IPS-15b (cell line): ENCODE data around the gene WDR27.

Experiments
- H3K27me3 ChIP-seq: one replicate; pipeline ENCODE4 v1.6.1; 2013; ENCODE audit warnings: low read length; ENCODE audit not compliant: control insufficient read depth, insufficient read depth
- H3K36me3 ChIP-seq: one replicate; pipeline ENCODE4 v1.6.1; 2013; ENCODE audit warnings: low read length; ENCODE audit not compliant: control insufficient read depth, insufficient read depth
- H3K4me1 ChIP-seq: one replicate; pipeline ENCODE4 v1.6.1; 2013; ENCODE audit warnings: mild to moderate bottlenecking, low read length; ENCODE audit not compliant: control insufficient read depth, insufficient read depth
- H3K4me3 ChIP-seq: one replicate; pipeline ENCODE4 v1.5.1; 2013; ENCODE audit warnings: low read depth, low read length
- H3K9ac ChIP-seq: one replicate; pipeline ENCODE4 v1.6.1; 2013; ENCODE audit warnings: low read depth, mild to moderate bottlenecking, low read length
- H3K9me3 ChIP-seq: one replicate; pipeline ENCODE4 v1.6.1; 2013; ENCODE audit warnings: mild to moderate bottlenecking, low read length; ENCODE audit not compliant: control insufficient read depth, insufficient read depth

WDR27 gene

GRCh38 chr6:169416249-169416648 lies 285.6 kb downstream of the WDR27 start:
- H3K4me3 ChIP-seq: no peak overlapping the region
- no peaks in the 10 kb centered on the region for H3K4me1 ChIP-seq
- no peaks in the 10 kb centered on the region for H3K27me3 ChIP-seq
- H3K36me3 ChIP-seq: no peaks in the 10 kb centered on the region
- peaks cover 4% of the 10 kb centered on the region for H3K9me3 ChIP-seq
- no peak overlapping the region for H3K9ac ChIP-seq

- Histone ChIP-seq H3K9me3 (peaks cover 4% of the 10 kb centered on the region), H3K4me1 (no peaks in the 10 kb centered on the region), H3K27me3 (no peaks in the 10 kb centered on the region), H3K4me3 (no peak overlapping the region), H3K9ac (no peak overlapping the region), H3K36me3 (no peaks in the 10 kb centered on the region)
These were observed 286.6 kb downstream of the WDR27 start for GRCh38 chr6:169415179-169415578.

GRCh38 chr6:169411722-169412121 lies 290.1 kb downstream of the WDR27 start:
- H3K4me1 ChIP-seq: no peaks in the 10 kb centered on the region
- no peak overlapping the region for H3K4me3 ChIP-seq
- peaks cover 12% of the 10 kb centered on the region for H3K9me3 ChIP-seq
- no peaks in the 10 kb centered on the region for H3K27me3 ChIP-seq
- H3K36me3 ChIP-seq: no peaks in the 10 kb centered on the region
- no peak overlapping the region for H3K9ac ChIP-seq

- Histone ChIP-seq H3K27me3 (no peaks in the 10 kb centered on the region), H3K4me1 (no peaks in the 10 kb centered on the region), H3K9me3 (peaks cover 12% of the 10 kb centered on the region), H3K36me3 (no peaks in the 10 kb centered on the region), H3K9ac (no peak overlapping the region), H3K4me3 (no peak overlapping the region)
These were observed 290.5 kb downstream of the WDR27 start for GRCh38 chr6:169411296-169411695.

GRCh38 chr6:169409742-169410312 lies 292.0 kb downstream of the WDR27 start:
- H3K9me3 ChIP-seq: peaks cover 9% of the 10 kb centered on the region
- H3K4me3 ChIP-seq: no peak overlapping the region
- H3K36me3 ChIP-seq: no peaks in the 10 kb centered on the region

GRCh38 chr6:169407325-169407724 lies 294.5 kb downstream of the WDR27 start:
- no peak overlapping the region for H3K4me3 ChIP-seq
- H3K9ac ChIP-seq: no peak overlapping the region
- H3K9me3 ChIP-seq: peaks cover 8% of the 10 kb centered on the region
- H3K27me3 ChIP-seq: no peaks in the 10 kb centered on the region
- no peaks in the 10 kb centered on the region for H3K4me1 ChIP-seq
- H3K36me3 ChIP-seq: no peaks in the 10 kb centered on the region

More at GRCh38 chr6:169409742-169410312, 292.0 kb downstream of the WDR27 start:
- no peak overlapping the region for H3K9ac ChIP-seq
- H3K4me1 ChIP-seq: no peaks in the 10 kb centered on the region
- H3K27me3 ChIP-seq: no peaks in the 10 kb centered on the region
